HEK293T (cell line): ENCODE results near the gene ARFGEF3.

ENCODE experiments used
- CTCF ChIA-PET: fragments of 350-600 bp; formaldehyde crosslinking; extraction: SDS; loops from one replicate; lab custom pipeline; 2021; ENCODE audit warnings: antibody characterized with exemption, inconsistent platforms; lab: Yijun Ruan, JAX
- POLR2A ChIA-PET: fragments of 350-600 bp; formaldehyde crosslinking; extraction: SDS; loops from one replicate; lab custom pipeline; 2020; ENCODE audit warnings: antibody characterized with exemption, inconsistent platforms; lab: Yijun Ruan, JAX
- DNase-seq: peaks from one replicate; pipeline ENCODE4 v3.0.0; 2012; ENCODE audit warnings: mixed read lengths; ENCODE audit errors: extremely low spot score
- ARNT ChIP-seq: fragments of 450-650 bp; IDR thresholded peaks from 2 replicates; pipeline ENCODE4 v1.6.1; 2017; ENCODE audit warnings: mild to moderate bottlenecking
- BHLHE40 ChIP-seq: fragments of 450-650 bp; IDR thresholded peaks from 2 replicates; pipeline ENCODE4 v1.6.1; 2016; ENCODE audit warnings: mild to moderate bottlenecking, moderate library complexity, borderline replicate concordance
- CTBP1 ChIP-seq: fragments of 450-650 bp; IDR thresholded peaks from 2 replicates; pipeline ENCODE4 v1.6.1; 2016; ENCODE audit warnings: borderline replicate concordance
- ELF4 ChIP-seq: fragments of 450-650 bp; IDR thresholded peaks from 2 replicates; pipeline ENCODE4 v1.6.1; 2017; ENCODE audit warnings: antibody characterized with exemption
- FOXA1 ChIP-seq: fragments of 450-650 bp; IDR thresholded peaks from 2 replicates; pipeline ENCODE4 v1.6.1; 2016; ENCODE audit warnings: mild to moderate bottlenecking
- FOXK2 ChIP-seq: fragments of 450-650 bp; IDR thresholded peaks from 2 replicates; pipeline ENCODE4 v1.6.1; 2016; ENCODE audit warnings: mild to moderate bottlenecking
- FOXM1 ChIP-seq: fragments of 450-650 bp; IDR thresholded peaks from 2 replicates; pipeline ENCODE4 v1.6.1; 2017; ENCODE audit warnings: mild to moderate bottlenecking, borderline replicate concordance
- HDGF ChIP-seq: fragments of 450-650 bp; IDR thresholded peaks from 2 replicates; pipeline ENCODE4 v1.6.1; 2017; ENCODE audit warnings: antibody characterized with exemption, borderline replicate concordance
- L3MBTL2 ChIP-seq: fragments of 450-650 bp; conservative IDR thresholded peaks from 2 replicates; pipeline ENCODE4 v1.6.1; 2016; ENCODE audit warnings: mild to moderate bottlenecking
- LEF1 ChIP-seq: fragments of 450-650 bp; IDR thresholded peaks from 2 replicates; pipeline ENCODE4 v1.6.1; 2017; ENCODE audit warnings: mild to moderate bottlenecking, borderline replicate concordance
- NFRKB ChIP-seq: fragments of 450-650 bp; IDR thresholded peaks from 2 replicates; pipeline ENCODE4 v1.6.1; 2016; ENCODE audit warnings: mild to moderate bottlenecking, moderate library complexity
- SP1 ChIP-seq: fragments of 450-650 bp; IDR thresholded peaks from 2 replicates; pipeline ENCODE4 v1.6.1; 2017
- SUZ12 ChIP-seq: fragments of 450-650 bp; IDR thresholded peaks from 2 replicates; pipeline ENCODE4 v1.6.1; 2016; ENCODE audit warnings: mild to moderate bottlenecking
- TARDBP ChIP-seq: fragments of 450-650 bp; IDR thresholded peaks from 2 replicates; pipeline ENCODE4 v1.6.1; 2016
- ZNF384 ChIP-seq: fragments of 450-650 bp; IDR thresholded peaks from 2 replicates; pipeline ENCODE4 v1.6.1; 2016
- TF ChIP-seq, protein P1 (sequence below): fragments of 450-650 bp; IDR thresholded peaks from 2 replicates; pipeline ENCODE4 v1.6.1; 2016

ARFGEF3 gene

DNA sequence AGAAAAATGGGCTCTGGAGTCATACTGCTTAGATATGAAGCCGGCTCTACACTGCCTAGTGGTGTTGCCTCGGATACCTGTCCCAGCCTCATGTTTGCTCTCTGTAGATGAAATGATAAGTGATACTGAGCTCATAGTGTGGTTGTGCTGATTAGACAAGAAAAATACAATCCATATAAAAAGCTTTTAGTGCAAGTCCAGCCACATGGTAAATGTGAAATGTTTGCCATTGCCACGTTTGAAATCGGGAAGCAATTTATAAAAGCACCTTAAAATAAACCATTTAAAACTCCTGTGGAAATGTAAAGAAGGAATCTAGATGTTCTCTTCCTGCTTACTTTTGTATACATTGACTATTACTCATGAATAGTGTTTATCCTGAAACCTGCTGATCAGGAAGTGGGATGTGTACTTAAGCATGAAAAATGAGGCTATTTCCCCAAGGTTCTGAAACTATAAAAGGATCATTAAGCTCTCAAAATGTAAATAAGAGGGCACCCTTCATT, 69.7 kb downstream of the ARFGEF3 start:
- CTCF ChIA-PET, result no interaction called here
- TF ChIP-seq FOXA1 (no peak), SUZ12 (no peak), ELF4 (no peak), TARDBP (no peak), ZNF384 (no peak), BHLHE40 (no peak), HDGF (no peak), FOXK2 (no peak), SP1 (no peak), FOXM1 (no peak), L3MBTL2 (no peak), CTBP1 (no peak), NFRKB (no peak), ARNT (no peak), LEF1 (no peak)
- TF ChIP-seq, protein P1, sequence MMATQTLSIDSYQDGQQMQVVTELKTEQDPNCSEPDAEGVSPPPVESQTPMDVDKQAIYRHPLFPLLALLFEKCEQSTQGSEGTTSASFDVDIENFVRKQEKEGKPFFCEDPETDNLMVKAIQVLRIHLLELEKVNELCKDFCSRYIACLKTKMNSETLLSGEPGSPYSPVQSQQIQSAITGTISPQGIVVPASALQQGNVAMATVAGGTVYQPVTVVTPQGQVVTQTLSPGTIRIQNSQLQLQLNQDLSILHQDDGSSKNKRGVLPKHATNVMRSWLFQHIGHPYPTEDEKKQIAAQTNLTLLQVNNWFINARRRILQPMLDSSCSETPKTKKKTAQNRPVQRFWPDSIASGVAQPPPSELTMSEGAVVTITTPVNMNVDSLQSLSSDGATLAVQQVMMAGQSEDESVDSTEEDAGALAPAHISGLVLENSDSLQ, result no peak
- POLR2A ChIA-PET, result no interaction called here
- no peak for DNase-seq

DNA sequence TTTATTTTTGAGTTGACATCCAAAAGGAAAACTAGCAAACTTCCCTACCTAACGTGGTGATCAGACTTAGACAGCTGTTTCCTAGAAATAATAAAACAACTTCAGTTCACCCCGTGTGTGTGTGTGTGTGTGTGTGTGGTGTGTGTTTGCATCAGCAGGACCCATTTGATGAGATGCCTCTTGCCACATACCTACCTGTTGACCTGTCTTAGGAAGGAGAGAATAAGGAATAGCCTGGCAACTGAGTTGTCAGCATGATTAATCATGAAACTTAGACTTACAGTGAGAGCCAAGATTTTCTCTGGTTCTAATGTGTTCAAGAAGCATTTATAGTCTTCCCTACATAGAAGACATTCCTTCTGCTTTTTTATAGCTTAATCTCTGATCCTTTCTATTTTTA, 72.6 kb downstream of the ARFGEF3 start:
- ChIA-PET POLR2A (no interaction called here), CTCF (no interaction called here)

GRCh38 chr6:138235205-138235604, 73.5 kb downstream of the ARFGEF3 start:
- ChIA-PET POLR2A (no interaction called here), CTCF (no interaction called here)
- no peak for TF ChIP-seq SP1
- TF ChIP-seq ELF4, result no peak
- no peak for TF ChIP-seq NFRKB
- no peak for TF ChIP-seq CTBP1
- no peak for DNase-seq

More for the DNA sequence above, 72.6 kb downstream of the ARFGEF3 start:
- no peak for DNase-seq
- TF ChIP-seq LEF1 (no peak), L3MBTL2 (no peak), ZNF384 (no peak), TARDBP (no peak), SP1 (no peak), ARNT (no peak), FOXA1 (no peak), BHLHE40 (no peak), FOXM1 (no peak), HDGF (no peak), ELF4 (no peak), FOXK2 (no peak), NFRKB (no peak), CTBP1 (no peak)
- TF ChIP-seq, protein P1, result no peak

- CTCF ChIA-PET, result no interaction called here
- POLR2A ChIA-PET, result no interaction called here
- TF ChIP-seq ELF4 (no peak), SUZ12 (no peak), BHLHE40 (no peak)
- DNase-seq, result no peak
These were observed 74.0 kb downstream of the ARFGEF3 start for GRCh38 chr6:138235693-138236092.

- POLR2A ChIA-PET, result no interaction called here
- no peak for DNase-seq
- TF ChIP-seq ARNT (no peak), SP1 (no peak), ELF4 (no peak), FOXM1 (no peak), FOXA1 (no peak), TARDBP (no peak), L3MBTL2 (no peak), HDGF (no peak), NFRKB (no peak), SUZ12 (no peak), FOXK2 (no peak)
- TF ChIP-seq, protein P1, result no peak
- CTCF ChIA-PET, result interaction anchor here (0.7 kb wide), 1 partner anchor 123 kb away, joined by 3 read pairs; no protein-coding TSS in a partner anchor
These were observed 75.7 kb downstream of the ARFGEF3 start for GRCh38 chr6:138237463-138237862.

- POLR2A ChIA-PET, result no interaction called here
- CTCF ChIA-PET, result no interaction called here
These were observed 76.6 kb downstream of the ARFGEF3 start for GRCh38 chr6:138238368-138238767.

More at GRCh38 chr6:138238368-138238767, 76.6 kb downstream of the ARFGEF3 start:
- no peak for TF ChIP-seq FOXK2
- TF ChIP-seq ELF4, result no peak
- no peak for TF ChIP-seq HDGF
- no peak for TF ChIP-seq FOXA1
- no peak for TF ChIP-seq SUZ12
- no peak for TF ChIP-seq NFRKB
- TF ChIP-seq ARNT, result no peak
- TF ChIP-seq, protein P1, result no peak
- no peak for TF ChIP-seq BHLHE40
- no peak for TF ChIP-seq SP1
- no peak for DNase-seq
